Measurements from ENCODE around the gene COL4A6.

Gene COL4A6

GRCh38 chrX:108417257-108417656, 21.0 kb downstream of the COL4A6 start:
- TF ChIP-seq OSR1 (CRISPR knock-in tag; IDR thresholded peaks at IDR 0.05) (no peak), RARB (CRISPR knock-in tag; IDR thresholded peaks at IDR 0.05) (no peak), GLIS3 (CRISPR knock-in tag; IDR thresholded peaks at IDR 0.05) (no peak), ZC3H10 (CRISPR knock-in tag; IDR thresholded peaks at IDR 0.05) (no peak), ZNF8 (CRISPR knock-in tag; IDR thresholded peaks at IDR 0.05) (no peak), CSDC2 (CRISPR knock-in tag; IDR thresholded peaks at IDR 0.05) (no peak), ZFP3 (CRISPR knock-in tag; IDR thresholded peaks at IDR 0.05) (no peak), ZFP30 (CRISPR knock-in tag; IDR thresholded peaks at IDR 0.05) (no peak)
- TF ChIP-seq, protein P1, sequence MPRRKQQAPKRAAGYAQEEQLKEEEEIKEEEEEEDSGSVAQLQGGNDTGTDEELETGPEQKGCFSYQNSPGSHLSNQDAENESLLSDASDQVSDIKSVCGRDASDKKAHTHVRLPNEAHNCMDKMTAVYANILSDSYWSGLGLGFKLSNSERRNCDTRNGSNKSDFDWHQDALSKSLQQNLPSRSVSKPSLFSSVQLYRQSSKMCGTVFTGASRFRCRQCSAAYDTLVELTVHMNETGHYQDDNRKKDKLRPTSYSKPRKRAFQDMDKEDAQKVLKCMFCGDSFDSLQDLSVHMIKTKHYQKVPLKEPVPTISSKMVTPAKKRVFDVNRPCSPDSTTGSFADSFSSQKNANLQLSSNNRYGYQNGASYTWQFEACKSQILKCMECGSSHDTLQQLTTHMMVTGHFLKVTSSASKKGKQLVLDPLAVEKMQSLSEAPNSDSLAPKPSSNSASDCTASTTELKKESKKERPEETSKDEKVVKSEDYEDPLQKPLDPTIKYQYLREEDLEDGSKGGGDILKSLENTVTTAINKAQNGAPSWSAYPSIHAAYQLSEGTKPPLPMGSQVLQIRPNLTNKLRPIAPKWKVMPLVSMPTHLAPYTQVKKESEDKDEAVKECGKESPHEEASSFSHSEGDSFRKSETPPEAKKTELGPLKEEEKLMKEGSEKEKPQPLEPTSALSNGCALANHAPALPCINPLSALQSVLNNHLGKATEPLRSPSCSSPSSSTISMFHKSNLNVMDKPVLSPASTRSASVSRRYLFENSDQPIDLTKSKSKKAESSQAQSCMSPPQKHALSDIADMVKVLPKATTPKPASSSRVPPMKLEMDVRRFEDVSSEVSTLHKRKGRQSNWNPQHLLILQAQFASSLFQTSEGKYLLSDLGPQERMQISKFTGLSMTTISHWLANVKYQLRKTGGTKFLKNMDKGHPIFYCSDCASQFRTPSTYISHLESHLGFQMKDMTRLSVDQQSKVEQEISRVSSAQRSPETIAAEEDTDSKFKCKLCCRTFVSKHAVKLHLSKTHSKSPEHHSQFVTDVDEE (CRISPR knock-in tag; IDR thresholded peaks at IDR 0.05) = no peak
- TF ChIP-seq, protein P2, sequence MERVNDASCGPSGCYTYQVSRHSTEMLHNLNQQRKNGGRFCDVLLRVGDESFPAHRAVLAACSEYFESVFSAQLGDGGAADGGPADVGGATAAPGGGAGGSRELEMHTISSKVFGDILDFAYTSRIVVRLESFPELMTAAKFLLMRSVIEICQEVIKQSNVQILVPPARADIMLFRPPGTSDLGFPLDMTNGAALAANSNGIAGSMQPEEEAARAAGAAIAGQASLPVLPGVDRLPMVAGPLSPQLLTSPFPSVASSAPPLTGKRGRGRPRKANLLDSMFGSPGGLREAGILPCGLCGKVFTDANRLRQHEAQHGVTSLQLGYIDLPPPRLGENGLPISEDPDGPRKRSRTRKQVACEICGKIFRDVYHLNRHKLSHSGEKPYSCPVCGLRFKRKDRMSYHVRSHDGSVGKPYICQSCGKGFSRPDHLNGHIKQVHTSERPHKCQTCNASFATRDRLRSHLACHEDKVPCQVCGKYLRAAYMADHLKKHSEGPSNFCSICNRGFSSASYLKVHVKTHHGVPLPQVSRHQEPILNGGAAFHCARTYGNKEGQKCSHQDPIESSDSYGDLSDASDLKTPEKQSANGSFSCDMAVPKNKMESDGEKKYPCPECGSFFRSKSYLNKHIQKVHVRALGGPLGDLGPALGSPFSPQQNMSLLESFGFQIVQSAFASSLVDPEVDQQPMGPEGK (CRISPR knock-in tag; IDR thresholded peaks at IDR 0.05; ENCODE audit: borderline replicate concordance) = no peak
- no peak for ATAC-seq

- ATAC-seq = no peak
- TF ChIP-seq RARB (CRISPR knock-in tag; IDR thresholded peaks at IDR 0.05) (no peak), ARNTL (CRISPR knock-in tag; IDR thresholded peaks at IDR 0.05; ENCODE audit: borderline replicate concordance, low read depth) (no peak), ZNF8 (CRISPR knock-in tag; IDR thresholded peaks at IDR 0.05) (no peak), ZNF70 (CRISPR knock-in tag; IDR thresholded peaks at IDR 0.05) (no peak), ZC3H10 (CRISPR knock-in tag; IDR thresholded peaks at IDR 0.05) (no peak), SNAI2 (CRISPR knock-in tag; IDR thresholded peaks at IDR 0.05) (no peak), OSR1 (CRISPR knock-in tag; IDR thresholded peaks at IDR 0.05) (no peak), PPARA (CRISPR knock-in tag; IDR thresholded peaks at IDR 0.05; ENCODE audit: borderline replicate concordance) (no peak), CSRNP3 (CRISPR knock-in tag; IDR thresholded peaks at IDR 0.05) (no peak), GLIS3 (CRISPR knock-in tag; IDR thresholded peaks at IDR 0.05) (no peak), ISL1 (CRISPR knock-in tag; IDR thresholded peaks at IDR 0.05) (no peak)
- TF ChIP-seq, protein P3, sequence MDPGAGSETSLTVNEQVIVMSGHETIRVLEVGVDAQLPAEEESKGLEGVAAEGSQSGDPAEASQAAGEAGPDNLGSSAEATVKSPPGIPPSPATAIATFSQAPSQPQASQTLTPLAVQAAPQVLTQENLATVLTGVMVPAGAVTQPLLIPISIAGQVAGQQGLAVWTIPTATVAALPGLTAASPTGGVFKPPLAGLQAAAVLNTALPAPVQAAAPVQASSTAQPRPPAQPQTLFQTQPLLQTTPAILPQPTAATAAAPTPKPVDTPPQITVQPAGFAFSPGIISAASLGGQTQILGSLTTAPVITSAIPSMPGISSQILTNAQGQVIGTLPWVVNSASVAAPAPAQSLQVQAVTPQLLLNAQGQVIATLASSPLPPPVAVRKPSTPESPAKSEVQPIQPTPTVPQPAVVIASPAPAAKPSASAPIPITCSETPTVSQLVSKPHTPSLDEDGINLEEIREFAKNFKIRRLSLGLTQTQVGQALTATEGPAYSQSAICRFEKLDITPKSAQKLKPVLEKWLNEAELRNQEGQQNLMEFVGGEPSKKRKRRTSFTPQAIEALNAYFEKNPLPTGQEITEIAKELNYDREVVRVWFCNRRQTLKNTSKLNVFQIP (CRISPR knock-in tag; IDR thresholded peaks at IDR 0.05; ENCODE audit: borderline replicate concordance, low read depth) = no peak
- TF ChIP-seq, protein P4, sequence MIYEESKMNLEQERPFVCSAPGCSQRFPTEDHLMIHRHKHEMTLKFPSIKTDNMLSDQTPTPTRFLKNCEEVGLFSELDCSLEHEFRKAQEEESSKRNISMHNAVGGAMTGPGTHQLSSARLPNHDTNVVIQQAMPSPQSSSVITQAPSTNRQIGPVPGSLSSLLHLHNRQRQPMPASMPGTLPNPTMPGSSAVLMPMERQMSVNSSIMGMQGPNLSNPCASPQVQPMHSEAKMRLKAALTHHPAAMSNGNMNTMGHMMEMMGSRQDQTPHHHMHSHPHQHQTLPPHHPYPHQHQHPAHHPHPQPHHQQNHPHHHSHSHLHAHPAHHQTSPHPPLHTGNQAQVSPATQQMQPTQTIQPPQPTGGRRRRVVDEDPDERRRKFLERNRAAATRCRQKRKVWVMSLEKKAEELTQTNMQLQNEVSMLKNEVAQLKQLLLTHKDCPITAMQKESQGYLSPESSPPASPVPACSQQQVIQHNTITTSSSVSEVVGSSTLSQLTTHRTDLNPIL (CRISPR knock-in tag; IDR thresholded peaks at IDR 0.05; ENCODE audit: low read depth) = no peak
- TF ChIP-seq, protein P1 (CRISPR knock-in tag; IDR thresholded peaks at IDR 0.05) = no peak
Measured at GRCh38 chrX:108415891-108416290, 22.3 kb downstream of the COL4A6 start.
